H1 (cell line): ENCODE measurements around the gene ADPRHL1. TPM values are rescaled to one million over a fixed set of nuclear protein-coding genes. Genes with fewer than 3 reads are reported as not detected.

ENCODE experiments used
- ATF3 ChIP-seq: IDR thresholded peaks from 2 replicates; pipeline ENCODE4 v1.6.1; 2011; ENCODE audit warnings: low read depth, mild to moderate bottlenecking, low read length; ENCODE audit not compliant: insufficient read depth
- BCL11A ChIP-seq, 2 experiments: IDR thresholded peaks; one replicate each; pipeline ENCODE4 v1.6.1; 2011; ENCODE audit warnings: low read depth in 2 of 2, low read length in 2 of 2, mild to moderate bottlenecking in 2 of 2
- HDAC2 ChIP-seq, 2 experiments: fragments of 300-600 bp in 1 of 2; sonication (generic) in 1 of 2; IDR thresholded peaks; 2 replicates each; pipeline ENCODE4 v1.6.1; 2011 to 2012; ENCODE audit warnings: low read depth in 2 of 2, low read length in 2 of 2, mild to moderate bottlenecking in 2 of 2, moderate library complexity in 2 of 2, borderline replicate concordance in 1 of 2, inconsistent platforms in 1 of 2
- KDM4A ChIP-seq: IDR thresholded peaks from one replicate; pipeline ENCODE4 v1.7.1; 2012; ENCODE audit warnings: low read depth, mild to moderate bottlenecking, moderate library complexity, low read length, inconsistent platforms; ENCODE audit not compliant: severe bottlenecking
- MAX ChIP-seq: IDR thresholded peaks from 2 replicates; pipeline ENCODE4 v1.6.1; 2012; ENCODE audit warnings: inconsistent platforms
- POLR2AphosphoS5 ChIP-seq: IDR thresholded peaks from 2 replicates; pipeline ENCODE4 v1.6.1; 2011; ENCODE audit warnings: low read depth, low read length
- POU5F1 ChIP-seq: IDR thresholded peaks from 2 replicates; pipeline ENCODE4 v1.6.1; 2011; ENCODE audit warnings: low read depth, mild to moderate bottlenecking, low read length, moderate library complexity
- TEAD4 ChIP-seq: IDR thresholded peaks from 2 replicates; pipeline ENCODE4 v1.6.1; 2012; ENCODE audit warnings: low read depth, low read length, inconsistent platforms, mixed read lengths
- ZNF274 ChIP-seq: IDR thresholded peaks from 2 replicates; pipeline ENCODE4 v1.7.0; 2012; ENCODE audit warnings: low read length, borderline replicate concordance; ENCODE audit errors: extremely low read depth
- polyA plus RNA-seq, 7 experiments: library from polyadenylated mRNA; depleted of rRNA in 3 of 7; stranded (reverse) in 5 of 7; unstranded in 2 of 7; fragments of >200 nt in 5 of 7; fragments of 200-250 nt in 2 of 7; gene quantifications; 1 replicate in 5 of 7; 2 replicates in 1 of 7; 4 replicates in 1 of 7; pipeline versions ENCODE4 v1.2.1 to v1.2.3, GENCODE V29; 2011 to 2013; ENCODE audit warnings: missing spikeins in 2 of 7, mixed read lengths in 2 of 7
- total RNA-seq: library from RNA; stranded (reverse); fragmentation: NEBNext Ultra II Directional; extraction: Animal tissue kit (Norgen Biotek cat#: 25700); gene quantifications from 2 replicates; pipeline ENCODE4 v1.2.1, GENCODE V29; 2021
- TF ChIP-seq, protein P1 (sequence below): fragments of 300-600 bp; sonication (generic); IDR thresholded peaks from 2 replicates; pipeline ENCODE4 v1.7.1; 2012; ENCODE audit warnings: low read length, moderate library complexity, mild to moderate bottlenecking, inconsistent platforms; ENCODE audit not compliant: insufficient replicate concordance

The ADPRHL1 gene
- total and polyA plus RNA-seq, 2 of the 8 experiments (the other 6 are each of a cell fraction or from before 2014, with no cell fraction given), result 0.74 to 1.7 TPM

- TF ChIP-seq, protein P1, sequence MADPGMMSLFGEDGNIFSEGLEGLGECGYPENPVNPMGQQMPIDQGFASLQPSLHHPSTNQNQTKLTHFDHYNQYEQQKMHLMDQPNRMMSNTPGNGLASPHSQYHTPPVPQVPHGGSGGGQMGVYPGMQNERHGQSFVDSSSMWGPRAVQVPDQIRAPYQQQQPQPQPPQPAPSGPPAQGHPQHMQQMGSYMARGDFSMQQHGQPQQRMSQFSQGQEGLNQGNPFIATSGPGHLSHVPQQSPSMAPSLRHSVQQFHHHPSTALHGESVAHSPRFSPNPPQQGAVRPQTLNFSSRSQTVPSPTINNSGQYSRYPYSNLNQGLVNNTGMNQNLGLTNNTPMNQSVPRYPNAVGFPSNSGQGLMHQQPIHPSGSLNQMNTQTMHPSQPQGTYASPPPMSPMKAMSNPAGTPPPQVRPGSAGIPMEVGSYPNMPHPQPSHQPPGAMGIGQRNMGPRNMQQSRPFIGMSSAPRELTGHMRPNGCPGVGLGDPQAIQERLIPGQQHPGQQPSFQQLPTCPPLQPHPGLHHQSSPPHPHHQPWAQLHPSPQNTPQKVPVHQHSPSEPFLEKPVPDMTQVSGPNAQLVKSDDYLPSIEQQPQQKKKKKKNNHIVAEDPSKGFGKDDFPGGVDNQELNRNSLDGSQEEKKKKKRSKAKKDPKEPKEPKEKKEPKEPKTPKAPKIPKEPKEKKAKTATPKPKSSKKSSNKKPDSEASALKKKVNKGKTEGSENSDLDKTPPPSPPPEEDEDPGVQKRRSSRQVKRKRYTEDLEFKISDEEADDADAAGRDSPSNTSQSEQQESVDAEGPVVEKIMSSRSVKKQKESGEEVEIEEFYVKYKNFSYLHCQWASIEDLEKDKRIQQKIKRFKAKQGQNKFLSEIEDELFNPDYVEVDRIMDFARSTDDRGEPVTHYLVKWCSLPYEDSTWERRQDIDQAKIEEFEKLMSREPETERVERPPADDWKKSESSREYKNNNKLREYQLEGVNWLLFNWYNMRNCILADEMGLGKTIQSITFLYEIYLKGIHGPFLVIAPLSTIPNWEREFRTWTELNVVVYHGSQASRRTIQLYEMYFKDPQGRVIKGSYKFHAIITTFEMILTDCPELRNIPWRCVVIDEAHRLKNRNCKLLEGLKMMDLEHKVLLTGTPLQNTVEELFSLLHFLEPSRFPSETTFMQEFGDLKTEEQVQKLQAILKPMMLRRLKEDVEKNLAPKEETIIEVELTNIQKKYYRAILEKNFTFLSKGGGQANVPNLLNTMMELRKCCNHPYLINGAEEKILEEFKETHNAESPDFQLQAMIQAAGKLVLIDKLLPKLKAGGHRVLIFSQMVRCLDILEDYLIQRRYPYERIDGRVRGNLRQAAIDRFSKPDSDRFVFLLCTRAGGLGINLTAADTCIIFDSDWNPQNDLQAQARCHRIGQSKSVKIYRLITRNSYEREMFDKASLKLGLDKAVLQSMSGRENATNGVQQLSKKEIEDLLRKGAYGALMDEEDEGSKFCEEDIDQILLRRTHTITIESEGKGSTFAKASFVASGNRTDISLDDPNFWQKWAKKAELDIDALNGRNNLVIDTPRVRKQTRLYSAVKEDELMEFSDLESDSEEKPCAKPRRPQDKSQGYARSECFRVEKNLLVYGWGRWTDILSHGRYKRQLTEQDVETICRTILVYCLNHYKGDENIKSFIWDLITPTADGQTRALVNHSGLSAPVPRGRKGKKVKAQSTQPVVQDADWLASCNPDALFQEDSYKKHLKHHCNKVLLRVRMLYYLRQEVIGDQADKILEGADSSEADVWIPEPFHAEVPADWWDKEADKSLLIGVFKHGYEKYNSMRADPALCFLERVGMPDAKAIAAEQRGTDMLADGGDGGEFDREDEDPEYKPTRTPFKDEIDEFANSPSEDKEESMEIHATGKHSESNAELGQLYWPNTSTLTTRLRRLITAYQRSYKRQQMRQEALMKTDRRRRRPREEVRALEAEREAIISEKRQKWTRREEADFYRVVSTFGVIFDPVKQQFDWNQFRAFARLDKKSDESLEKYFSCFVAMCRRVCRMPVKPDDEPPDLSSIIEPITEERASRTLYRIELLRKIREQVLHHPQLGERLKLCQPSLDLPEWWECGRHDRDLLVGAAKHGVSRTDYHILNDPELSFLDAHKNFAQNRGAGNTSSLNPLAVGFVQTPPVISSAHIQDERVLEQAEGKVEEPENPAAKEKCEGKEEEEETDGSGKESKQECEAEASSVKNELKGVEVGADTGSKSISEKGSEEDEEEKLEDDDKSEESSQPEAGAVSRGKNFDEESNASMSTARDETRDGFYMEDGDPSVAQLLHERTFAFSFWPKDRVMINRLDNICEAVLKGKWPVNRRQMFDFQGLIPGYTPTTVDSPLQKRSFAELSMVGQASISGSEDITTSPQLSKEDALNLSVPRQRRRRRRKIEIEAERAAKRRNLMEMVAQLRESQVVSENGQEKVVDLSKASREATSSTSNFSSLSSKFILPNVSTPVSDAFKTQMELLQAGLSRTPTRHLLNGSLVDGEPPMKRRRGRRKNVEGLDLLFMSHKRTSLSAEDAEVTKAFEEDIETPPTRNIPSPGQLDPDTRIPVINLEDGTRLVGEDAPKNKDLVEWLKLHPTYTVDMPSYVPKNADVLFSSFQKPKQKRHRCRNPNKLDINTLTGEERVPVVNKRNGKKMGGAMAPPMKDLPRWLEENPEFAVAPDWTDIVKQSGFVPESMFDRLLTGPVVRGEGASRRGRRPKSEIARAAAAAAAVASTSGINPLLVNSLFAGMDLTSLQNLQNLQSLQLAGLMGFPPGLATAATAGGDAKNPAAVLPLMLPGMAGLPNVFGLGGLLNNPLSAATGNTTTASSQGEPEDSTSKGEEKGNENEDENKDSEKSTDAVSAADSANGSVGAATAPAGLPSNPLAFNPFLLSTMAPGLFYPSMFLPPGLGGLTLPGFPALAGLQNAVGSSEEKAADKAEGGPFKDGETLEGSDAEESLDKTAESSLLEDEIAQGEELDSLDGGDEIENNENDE, result no peak
- TF ChIP-seq ATF3 (no peak), KDM4A (no peak), TEAD4 (no peak), POU5F1 (no peak), ZNF274 (no peak), HDAC2 (IDR thresholded peaks at IDR 0.05; ENCODE audit: borderline replicate concordance in 1 of 2, low read depth in 2 of 2, low read length in 2 of 2) (no peak), MAX (no peak), BCL11A (IDR thresholded peaks at IDR 0.05; ENCODE audit: low read depth in 2 of 2, low read length in 2 of 2) (no peak), POLR2AphosphoS5 (no peak)
These were observed 96.7 kb downstream of the ADPRHL1 start (continued) for GRCh38 chr13:113356596-113356995.
